ENCODE results near the gene NFIA.

DNA sequence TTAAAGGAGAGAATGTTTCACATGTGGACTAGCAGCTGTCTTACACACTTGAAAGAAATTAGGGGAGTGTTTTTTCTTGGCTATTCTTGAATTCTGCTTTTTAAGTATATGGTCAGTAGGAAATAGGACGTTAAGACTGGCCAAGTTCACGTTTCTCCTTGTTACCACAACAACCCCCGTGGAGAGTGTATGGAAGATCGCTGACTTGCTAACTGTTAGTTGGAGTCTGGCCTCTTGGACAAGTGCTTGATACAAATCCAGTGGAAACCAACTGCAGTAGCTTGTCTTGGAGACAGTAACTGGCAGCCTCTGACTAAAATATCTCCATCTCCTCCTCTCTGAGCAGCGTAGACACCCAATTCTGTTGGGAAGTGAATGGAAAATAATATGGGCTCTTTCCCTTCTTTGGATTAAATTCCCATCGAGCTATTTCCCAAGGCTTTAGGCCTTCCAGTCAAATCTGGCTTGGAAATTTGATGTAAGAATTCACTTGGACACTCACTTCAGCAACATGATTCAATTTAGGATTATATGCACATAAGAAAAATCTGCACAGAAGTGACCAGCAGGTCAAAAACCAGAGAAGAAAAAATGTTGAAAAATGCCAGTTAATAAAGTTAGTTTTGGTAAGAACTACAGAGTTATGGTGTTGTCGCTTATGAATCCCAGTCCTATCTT is 3.6 kb upstream of the NFIA start:
- TF ChIP-seq POLR2AphosphoS5 (IDR thresholded peaks at IDR 0.05; ENCODE audit: low read depth, low read length) (no peak), POLR2A (IDR thresholded peaks at IDR 0.05; ENCODE audit: low read depth, low read length) (no peak)

All from GM12891 (cell line).